CD14-positive monocyte (primary cell): ENCODE measurements around the gene ACACB. TPM values are rescaled to one million over a fixed set of nuclear protein-coding genes. Genes with fewer than 3 reads are reported as not detected.
A peak's percentile ranks its signal among the peaks of the same experiment; 100 is the strongest.

ENCODE experiments used
- DNase-seq, 3 donors: peaks; one replicate each; pipeline ENCODE4 v3.0.0-alpha.2; 2011 to 2022
- H2AFZ ChIP-seq: 2 replicates; pipeline ENCODE4 v1.6.0; 2012; ENCODE audit warnings: mild to moderate bottlenecking, low read depth, low read length, inconsistent platforms; ENCODE audit not compliant: insufficient read depth, poor library complexity, severe bottlenecking
- H3K27ac ChIP-seq, 2 donors: 1 replicate in 1 of 2; 2 replicates in 1 of 2; pipeline ENCODE4 v1.5.1; 2012 to 2013; ENCODE audit warnings: low read length in 2 of 2, control low read depth in 1 of 2, inconsistent platforms in 1 of 2, low read depth in 1 of 2, mild to moderate bottlenecking in 1 of 2
- H3K27me3 ChIP-seq, 2 donors: one replicate each; pipeline versions ENCODE4 v1.6.0 to v1.6.1; 2011 to 2013; ENCODE audit warnings: low read length in 2 of 2; ENCODE audit not compliant: control insufficient read depth in 2 of 2, insufficient read depth in 2 of 2
- H3K36me3 ChIP-seq, 2 donors: replicated peaks in 1 of 2; 1 replicate in 1 of 2; 2 replicates in 1 of 2; pipeline versions ENCODE4 v1.5.1 to v1.6.1; 2012 to 2013; ENCODE audit warnings: low read length in 2 of 2, control low read depth in 1 of 2, inconsistent platforms in 1 of 2, mild to moderate bottlenecking in 1 of 2; ENCODE audit not compliant: insufficient read depth in 2 of 2, control insufficient read depth in 1 of 2
- H3K4me1 ChIP-seq, 2 donors: 1 replicate in 1 of 2; 2 replicates in 1 of 2; pipeline versions ENCODE4 v1.5.1 to v1.6.1; 2012 to 2013; ENCODE audit warnings: low read length in 2 of 2, control low read depth in 1 of 2, inconsistent platforms in 1 of 2, mild to moderate bottlenecking in 1 of 2, moderate library complexity in 1 of 2; ENCODE audit not compliant: insufficient read depth in 2 of 2, control insufficient read depth in 1 of 2
- H3K4me2 ChIP-seq: replicated peaks from 2 replicates; pipeline ENCODE3; 2012; ENCODE audit warnings: low read length, moderate library complexity, mild to moderate bottlenecking; ENCODE audit not compliant: poor library complexity, severe bottlenecking; ENCODE audit errors: extremely low read depth
- H3K4me3 ChIP-seq, 3 experiments: fragments of 200-600 bp in 1 of 3; sonication (generic) in 1 of 3; replicated peaks in 1 of 3; 1 replicate in 2 of 3; 2 replicates in 1 of 3; pipeline ENCODE4 v1.5.1; 2011 to 2013; ENCODE audit warnings: low read length in 3 of 3, mild to moderate bottlenecking in 3 of 3, control low read depth in 2 of 3, low read depth in 2 of 3, inconsistent platforms in 1 of 3, moderate library complexity in 1 of 3
- H3K79me2 ChIP-seq: 2 replicates; pipeline ENCODE4 v1.6.0; 2012; ENCODE audit warnings: mild to moderate bottlenecking, control low read depth, inconsistent platforms, low read length, moderate library complexity; ENCODE audit not compliant: insufficient read depth
- H3K9ac ChIP-seq: 2 replicates; pipeline ENCODE4 v1.6.0; 2017; ENCODE audit warnings: low read length, mild to moderate bottlenecking; ENCODE audit not compliant: insufficient read depth, poor library complexity, severe bottlenecking
- H3K9me3 ChIP-seq, 2 donors: replicated peaks in 1 of 2; 1 replicate in 1 of 2; 2 replicates in 1 of 2; pipeline versions ENCODE4 v1.5.1 to v1.6.1; 2012 to 2013; ENCODE audit warnings: low read length in 2 of 2, control low read depth in 1 of 2; ENCODE audit not compliant: control insufficient read depth in 1 of 2, insufficient read depth in 1 of 2
- H4K20me1 ChIP-seq: 2 replicates; pipeline ENCODE4 v1.6.0; 2012; ENCODE audit warnings: mild to moderate bottlenecking, low read length, control low read depth, moderate library complexity; ENCODE audit not compliant: insufficient read depth
- H3K27ac Mint-ChIP-seq, 7 donors: one replicate each; pipeline ENCODE4 v1.8.0; 2020; ENCODE audit warnings: mild to moderate bottlenecking in 7 of 7, mixed read lengths in 7 of 7, moderate library complexity in 6 of 7, inconsistent platforms in 2 of 7
- H3K27me3 Mint-ChIP-seq, 3 donors: one replicate each; pipeline ENCODE4 v1.8.0; 2021 to 2022; ENCODE audit warnings: low read depth in 3 of 3, mild to moderate bottlenecking in 3 of 3, mixed read lengths in 3 of 3, moderate library complexity in 3 of 3, inconsistent platforms in 1 of 3
- H3K36me3 Mint-ChIP-seq, 2 donors: one replicate each; pipeline ENCODE4 v1.8.0; 2020; ENCODE audit warnings: mixed read lengths in 2 of 2, inconsistent platforms in 1 of 2, mild to moderate bottlenecking in 1 of 2
- H3K4me1 Mint-ChIP-seq: one replicate; pipeline ENCODE4 v1.8.0; 2020; ENCODE audit warnings: mild to moderate bottlenecking, mixed read lengths
- H3K4me3 Mint-ChIP-seq, 2 donors: one replicate each; pipeline ENCODE4 v1.8.0; 2020; ENCODE audit warnings: mild to moderate bottlenecking in 2 of 2, mixed read lengths in 2 of 2, moderate library complexity in 1 of 2
- H3K9me3 Mint-ChIP-seq, 7 donors: one replicate each; pipeline ENCODE4 v1.8.0; 2020 to 2022; ENCODE audit warnings: mixed read lengths in 7 of 7, mild to moderate bottlenecking in 6 of 7, moderate library complexity in 6 of 7, inconsistent platforms in 2 of 7
- CTCF ChIP-seq: fragments of 200-600 bp; IDR thresholded peaks from one replicate; pipeline ENCODE4 v1.8.0; 2022; ENCODE audit warnings: antibody characterized with exemption, mild to moderate bottlenecking
- WGBS: methylation state at CpG from one replicate; pipeline ENCODE4 v1.1.5; 2013; ENCODE audit warnings: missing lambda C conversion rate; ENCODE audit not compliant: insufficient coverage; 5-methylcytosine and 5-hydroxymethylcytosine counted together
- intact Hi-C, 2 donors: fragments of 100-400 bp; cut with micrococcal nuclease; formaldehyde crosslinking; loops; one replicate each; pipeline versions ENCODE4 v1.15.0 to v1.15.1; 2023
- polyA plus RNA-seq, 3 donors: library from polyadenylated mRNA; depleted of rRNA in 1 of 3; unstranded in 2 of 3; stranded (reverse) in 1 of 3; fragments of 300-500 nt in 2 of 3; fragments of >200 nt in 1 of 3; fragmentation: Illumina TruSeq in 2 of 3; gene quantifications; 1 replicate in 2 of 3; 2 replicates in 1 of 3; pipeline ENCODE4 v1.2.3, GENCODE V29; 2012 to 2021

ACACB gene
- polyA plus RNA-seq, 3 donors, result 0.14 to 5.0 (median 1.9) TPM

- DNase-seq, result no peak
- Histone ChIP-seq H3K27ac (no peak overlapping the region), H3K27me3 (peaks cover 30 to 46% of the 10 kb centered on the region in 2 donors), H3K36me3 (no peaks in the 10 kb centered on the region), H3K4me2 (no peak overlapping the region), H3K9me3 (peaks cover 0 to 8% of the 10 kb centered on the region in 2 donors), H3K9ac (no peak overlapping the region), H3K4me3 (no peak overlapping the region), H3K4me1 (peaks cover 0 to 7% of the 10 kb centered on the region in 2 donors), H3K79me2 (no peaks in the 10 kb centered on the region), H2AFZ (no peak overlapping the region), H4K20me1 (no peaks in the 10 kb centered on the region)
- Mint-ChIP-seq H3K27ac (no peak overlapping the region), H3K36me3 (peaks cover 0 to 2% of the 10 kb centered on the region in 2 donors), H3K4me3 (peak overlapping the region in 1 of 2 donors; percentile 51), H3K27me3 (peaks cover 54 to 55% (median 55%) of the 10 kb centered on the region in 3 donors), H3K4me1 (peaks cover 12% of the 10 kb centered on the region), H3K9me3 (peaks cover 0 to 5% (median 3%) of the 10 kb centered on the region in 7 donors)
- intact Hi-C loops, result no loop called here
- 91% methylated on average over 6 of the region's 6 CpGs for WGBS
- no peak for TF ChIP-seq CTCF
These were observed 189.2 kb downstream of the ACACB start for GRCh38 chr12:109305547-109305946.

DNA sequence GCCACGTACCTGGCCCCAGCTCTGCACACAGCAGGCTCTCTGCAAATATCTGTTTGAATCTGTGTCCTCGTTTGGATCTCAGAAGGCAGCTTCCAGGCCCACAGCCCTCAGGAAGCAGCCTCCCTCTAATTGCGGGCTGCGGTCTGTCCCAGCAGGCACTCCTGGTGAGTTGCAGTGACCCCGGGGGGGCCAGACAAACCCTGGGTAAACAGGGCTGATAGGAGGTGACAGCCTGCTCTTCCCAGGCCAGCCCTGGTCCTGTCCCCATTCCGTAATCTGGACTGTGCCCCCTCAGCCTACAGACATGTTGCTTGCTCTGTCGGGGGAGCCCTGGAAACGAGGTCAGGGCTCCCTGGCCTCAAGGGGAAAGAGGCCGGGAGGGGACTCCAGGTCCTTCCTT lies 190.7 kb downstream of the ACACB start:
- no peak overlapping the region for H2AFZ ChIP-seq
- no peak overlapping the region for H3K4me2 ChIP-seq
- no peak overlapping the region for H3K27ac Mint-ChIP-seq
- H3K4me3 Mint-ChIP-seq, result peak overlapping the region in 1 of 2 donors; percentile 69
- H3K9ac ChIP-seq, result no peak overlapping the region
- H3K4me1 Mint-ChIP-seq, result peaks cover 14% of the 10 kb centered on the region
- no peak for DNase-seq
- H3K36me3 Mint-ChIP-seq, result peaks cover 0 to 5% of the 10 kb centered on the region in 2 donors
- intact Hi-C loops, result no loop called here
- no peak for TF ChIP-seq CTCF
- no peak overlapping the region for H3K27ac ChIP-seq
- no peaks in the 10 kb centered on the region for H3K36me3 ChIP-seq
- no peak overlapping the region for H3K4me3 ChIP-seq
- peaks cover 67 to 70% (median 68%) of the 10 kb centered on the region in 3 donors for H3K27me3 Mint-ChIP-seq
- peaks cover 0 to 5% (median 3%) of the 10 kb centered on the region in 7 donors for H3K9me3 Mint-ChIP-seq
- no peaks in the 10 kb centered on the region for H4K20me1 ChIP-seq
- H3K79me2 ChIP-seq, result no peaks in the 10 kb centered on the region
- WGBS, result 59% methylated on average over 8 of the region's 9 CpGs
- peaks cover 44 to 60% of the 10 kb centered on the region in 2 donors for H3K27me3 ChIP-seq
- H3K9me3 ChIP-seq, result peaks cover 0 to 8% of the 10 kb centered on the region in 2 donors
- peaks cover 0 to 7% of the 10 kb centered on the region in 2 donors for H3K4me1 ChIP-seq
